HS-27A (cell line): ENCODE measurements around the gene SLC1A2.
A peak's percentile ranks its signal among the peaks of the same experiment; 100 is the strongest.

ENCODE experiments used
- DNase-seq: peaks from one replicate; pipeline ENCODE4 v3.0.0-alpha.2; 2012; ENCODE audit warnings: low read depth, missing footprints

The SLC1A2 gene

DNA sequence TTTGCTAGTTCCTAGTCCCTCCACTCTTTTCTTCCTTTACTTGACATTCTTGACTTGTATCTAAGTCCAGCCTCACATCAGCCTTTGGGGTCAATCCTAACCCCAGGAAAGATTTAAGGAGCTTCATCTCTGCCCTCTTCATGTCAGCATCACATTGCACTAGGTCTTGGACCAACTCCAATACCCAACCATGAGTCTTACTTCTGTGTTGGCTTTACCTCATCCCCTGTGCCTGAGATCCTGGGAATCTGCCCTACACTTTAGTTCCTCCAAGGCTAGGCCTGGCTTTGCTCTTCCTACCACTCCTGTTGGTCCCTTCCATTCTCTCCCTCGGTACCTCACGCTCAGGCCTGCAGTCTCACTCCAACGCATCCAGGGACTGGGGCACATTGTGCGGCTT, 117.0 kb downstream of the SLC1A2 start:
- DNase-seq, result no peak

DNA sequence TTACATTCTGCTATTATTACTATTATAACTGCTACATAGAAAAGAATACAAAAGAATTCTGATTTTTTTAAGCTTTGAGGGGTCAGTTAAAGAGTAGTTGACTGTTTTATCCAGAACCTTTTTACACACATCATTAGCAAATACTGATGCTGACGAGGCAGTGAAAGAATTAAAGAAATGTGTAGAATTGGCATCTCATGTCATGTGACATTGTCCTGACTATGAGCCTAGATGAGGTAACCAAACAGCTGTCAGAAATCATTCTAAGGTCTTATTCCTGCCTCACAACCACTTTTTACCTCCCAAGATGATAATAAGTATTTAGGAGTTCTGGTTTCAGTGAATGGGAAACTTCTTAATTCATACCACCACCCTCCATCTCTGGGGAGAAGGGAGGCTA, 121.0 kb downstream of the SLC1A2 start:
- no peak for DNase-seq

DNA sequence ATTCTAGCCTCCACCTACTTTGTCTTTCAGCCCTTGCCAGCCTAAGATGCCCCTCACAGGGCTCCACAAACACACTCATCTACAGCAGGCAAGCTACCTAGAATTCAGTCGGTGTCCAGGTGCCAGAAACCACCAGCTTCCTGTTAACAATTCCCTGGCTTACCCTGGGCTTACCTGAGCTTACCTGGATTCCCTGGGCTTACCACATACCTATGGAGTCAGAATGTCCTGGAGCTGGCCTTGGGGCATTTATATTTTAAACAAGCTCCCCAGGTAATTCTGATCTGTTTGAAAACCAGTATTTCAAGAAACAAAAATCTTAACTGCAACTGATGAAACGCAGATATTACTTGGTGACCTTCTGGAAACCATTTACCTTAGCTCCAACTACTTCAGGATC, 123.6 kb downstream of the SLC1A2 start:
- no peak for DNase-seq

DNA sequence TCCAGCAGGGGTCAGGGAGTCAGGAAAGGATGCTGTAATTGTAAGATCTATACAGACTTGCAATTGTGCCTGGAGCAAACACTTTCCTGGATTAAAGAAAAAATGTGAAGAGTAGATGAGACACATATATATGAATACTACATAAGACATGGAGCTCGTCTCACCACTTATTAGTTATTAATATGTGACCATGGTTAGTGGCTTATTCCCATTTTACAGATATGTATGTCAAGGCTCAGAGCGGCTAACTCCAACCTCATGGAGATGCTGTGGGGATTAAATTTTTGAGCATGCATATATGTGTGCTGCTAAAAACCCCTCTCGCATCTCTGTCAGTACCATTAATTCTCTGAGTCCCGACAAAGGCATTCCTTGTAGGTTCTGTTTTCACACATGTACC, 125.7 kb downstream of the SLC1A2 start:
- no peak for DNase-seq

DNA sequence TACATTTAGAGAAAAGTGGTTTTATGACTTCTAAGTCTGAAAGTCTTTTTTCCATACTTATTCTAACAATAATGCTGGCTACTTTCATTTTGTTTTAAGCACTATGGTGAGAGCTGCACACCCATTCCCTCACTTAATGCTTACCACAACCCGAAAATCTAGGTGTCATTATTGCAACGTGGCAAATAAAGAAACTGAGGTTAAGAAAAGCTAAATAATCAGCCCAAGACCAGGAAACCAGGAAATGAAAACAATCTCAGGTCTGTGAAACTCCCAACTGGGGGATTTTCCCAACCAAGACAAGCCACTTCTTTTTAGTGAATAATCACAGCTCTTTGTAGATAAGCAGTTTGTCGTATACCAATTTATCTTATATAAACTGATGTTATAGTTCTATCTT, 126.3 kb downstream of the SLC1A2 start:
- DNase-seq, result no peak

DNA sequence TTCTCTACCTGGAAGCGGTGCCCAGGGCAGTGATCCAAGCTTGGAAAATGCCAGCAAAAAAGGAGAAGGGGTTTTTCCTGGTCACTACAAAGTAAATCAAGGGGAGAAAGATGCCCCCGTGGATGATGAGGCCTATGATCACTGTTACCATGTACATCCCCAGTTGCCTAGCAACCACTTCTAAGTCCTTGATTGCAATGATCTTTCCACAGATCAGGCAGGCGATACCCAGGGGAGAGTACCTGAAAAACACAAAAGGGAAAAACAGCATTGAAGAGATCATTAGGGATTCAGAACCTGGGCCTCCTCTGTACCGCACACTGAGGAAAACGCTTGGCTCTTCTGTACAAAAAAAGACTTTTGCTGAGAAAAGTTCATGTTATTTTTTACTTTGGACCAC, 127.1 kb downstream of the SLC1A2 start:
- DNase-seq, result no peak

DNA sequence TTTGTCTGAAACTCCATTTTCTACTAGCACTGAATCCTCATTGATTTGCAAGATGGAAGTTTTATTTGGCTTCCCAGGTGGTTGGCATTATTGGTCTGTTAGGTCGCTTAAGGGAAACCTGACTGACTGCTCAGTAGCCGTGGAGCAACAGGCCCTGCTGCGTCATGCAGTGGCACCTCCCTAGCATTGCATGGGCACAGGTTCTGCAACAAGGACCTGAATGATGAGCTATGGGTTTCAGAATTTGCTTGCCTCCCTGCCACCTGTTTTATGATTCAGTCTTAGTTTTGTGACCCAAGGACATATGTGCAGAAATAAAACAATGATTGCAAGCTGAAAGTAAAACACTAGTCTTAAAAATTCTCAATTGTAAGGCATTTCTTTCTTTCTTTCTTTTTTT, 128.5 kb downstream of the SLC1A2 start:
- DNase-seq, result no peak

DNA sequence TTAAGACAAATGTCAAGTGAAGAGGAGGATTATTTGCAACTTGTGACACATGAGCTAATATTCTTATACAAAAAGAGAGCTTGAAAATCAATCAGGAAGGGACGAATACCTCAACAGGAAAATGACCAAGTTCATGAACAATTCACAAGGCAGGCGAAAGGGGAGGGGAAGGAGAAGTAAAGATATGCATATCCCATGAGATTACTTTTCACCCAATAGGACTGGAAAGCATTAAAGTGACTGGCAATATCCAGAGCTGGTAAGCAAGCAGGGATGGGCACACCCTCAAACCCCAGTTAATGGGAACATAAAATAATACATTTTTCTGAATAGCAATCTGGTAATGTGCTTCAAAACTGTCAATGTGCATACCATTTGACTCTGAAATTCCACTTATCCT, 129.5 kb downstream of the SLC1A2 start:
- DNase-seq, result peak; percentile 76

DNA sequence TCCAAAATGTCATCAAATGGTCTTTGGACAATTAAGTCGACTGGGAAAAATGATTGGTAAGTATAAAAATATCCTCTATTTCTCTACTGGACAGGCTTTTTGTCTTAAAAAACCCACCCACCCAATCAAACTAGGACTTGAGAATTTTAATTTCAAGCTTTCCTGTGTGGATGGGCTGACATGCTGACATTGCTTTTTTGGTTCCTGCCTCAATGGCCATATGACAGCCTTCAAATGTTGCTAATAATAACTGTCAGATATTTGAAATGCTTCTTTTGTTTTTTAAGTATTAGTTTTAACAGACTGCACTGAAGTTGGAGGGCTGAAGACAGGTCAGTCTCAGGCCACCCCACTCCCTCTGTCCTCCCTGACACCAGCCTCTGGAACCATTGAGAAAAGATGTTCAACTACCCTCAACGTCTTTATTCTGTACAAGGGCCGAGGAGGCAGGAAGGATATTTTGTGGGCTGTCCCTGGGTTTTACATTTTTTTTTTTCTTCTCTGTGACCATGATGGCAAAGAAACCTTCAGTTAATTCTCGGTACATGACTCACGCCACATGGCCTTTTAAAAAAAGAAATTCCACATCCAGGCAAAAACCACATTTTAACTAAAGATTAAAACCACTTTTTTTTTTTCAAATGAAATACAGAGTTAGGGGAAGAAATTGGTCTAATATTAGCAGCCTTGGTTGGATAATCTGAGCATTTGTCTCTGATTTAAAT, 130.4 kb downstream of the SLC1A2 start:
- peak; percentile 80 for DNase-seq

DNA sequence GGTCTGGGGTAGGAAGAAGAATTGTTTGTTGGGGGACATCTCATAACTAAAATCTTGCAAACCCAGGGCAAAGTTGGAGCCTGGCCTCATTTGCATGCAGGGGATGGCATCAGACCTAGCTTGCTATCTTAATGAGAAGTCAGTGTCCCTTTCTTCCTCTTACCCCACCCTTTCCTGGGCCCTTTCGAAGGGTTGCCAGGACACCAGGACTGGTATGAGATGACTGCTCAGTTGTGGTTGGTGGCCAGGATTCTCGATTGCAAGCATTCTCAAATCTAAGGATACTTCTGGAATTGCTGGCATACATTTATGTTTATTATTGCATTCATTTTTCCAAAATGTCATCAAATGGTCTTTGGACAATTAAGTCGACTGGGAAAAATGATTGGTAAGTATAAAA, 131.0 kb downstream of the SLC1A2 start:
- no peak for DNase-seq

DNA sequence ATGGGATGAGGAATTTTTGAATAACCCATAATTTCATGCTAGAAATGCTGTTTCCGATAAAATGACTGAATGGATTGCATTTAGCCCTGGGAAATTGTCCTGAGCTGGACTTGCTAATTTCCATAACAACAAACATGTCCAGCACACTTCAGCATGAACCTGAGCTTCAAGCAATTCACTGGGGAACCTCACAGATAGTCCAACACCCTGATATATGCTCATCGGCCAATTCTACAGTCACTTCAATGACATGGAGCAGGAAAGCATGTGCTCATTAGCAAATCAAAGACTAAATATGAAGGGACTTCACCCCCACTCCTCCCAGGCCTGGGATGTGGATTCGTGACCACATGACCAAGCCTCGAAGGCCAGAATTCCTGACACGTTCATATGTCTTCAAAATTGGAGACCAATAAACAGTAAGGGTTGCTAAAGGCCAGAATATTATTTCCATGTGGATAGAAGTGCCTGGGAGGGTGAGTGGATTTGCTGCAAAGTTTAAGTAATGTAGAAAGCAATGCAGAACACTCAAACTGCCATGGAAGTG, 131.9 kb downstream of the SLC1A2 start:
- DNase-seq, result no peak

DNA sequence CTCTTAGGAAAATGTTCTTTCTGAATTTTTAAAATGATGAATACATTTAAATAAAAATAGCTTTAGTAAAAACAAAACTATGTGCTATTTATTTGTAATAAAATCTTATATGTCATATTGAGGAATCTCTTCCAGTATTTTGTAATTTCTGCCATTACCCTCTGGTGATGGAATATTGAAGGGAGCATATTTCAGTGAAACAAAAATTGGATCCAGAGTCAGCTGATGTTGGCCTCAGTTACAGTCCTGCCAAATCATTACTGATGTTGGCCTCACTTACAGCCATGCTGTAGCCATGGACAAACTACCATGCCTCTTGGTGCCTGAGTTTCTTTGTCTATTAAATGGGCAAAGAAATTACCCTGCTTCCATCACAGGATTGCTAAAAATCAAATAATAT, 133.2 kb downstream of the SLC1A2 start:
- no peak for DNase-seq

DNA sequence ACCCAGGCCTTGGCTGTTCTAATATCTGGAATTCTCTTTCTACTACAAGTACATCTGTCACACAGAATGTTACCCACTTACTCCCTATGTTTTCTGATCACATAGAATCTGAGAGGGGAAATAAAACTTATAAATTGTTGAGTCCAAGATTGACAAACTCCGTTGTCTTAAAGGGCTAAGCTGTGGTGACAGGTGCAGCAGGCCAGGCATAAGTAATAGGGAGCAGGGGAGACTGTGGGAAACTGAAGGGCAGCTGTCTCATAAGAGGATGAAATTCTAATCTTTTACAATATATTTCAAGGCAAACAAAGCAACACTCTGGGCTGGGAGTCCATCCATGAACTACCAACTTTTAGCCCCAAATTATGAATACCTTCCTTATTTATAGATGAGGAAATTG, 133.9 kb downstream of the SLC1A2 start:
- no peak for DNase-seq

DNA sequence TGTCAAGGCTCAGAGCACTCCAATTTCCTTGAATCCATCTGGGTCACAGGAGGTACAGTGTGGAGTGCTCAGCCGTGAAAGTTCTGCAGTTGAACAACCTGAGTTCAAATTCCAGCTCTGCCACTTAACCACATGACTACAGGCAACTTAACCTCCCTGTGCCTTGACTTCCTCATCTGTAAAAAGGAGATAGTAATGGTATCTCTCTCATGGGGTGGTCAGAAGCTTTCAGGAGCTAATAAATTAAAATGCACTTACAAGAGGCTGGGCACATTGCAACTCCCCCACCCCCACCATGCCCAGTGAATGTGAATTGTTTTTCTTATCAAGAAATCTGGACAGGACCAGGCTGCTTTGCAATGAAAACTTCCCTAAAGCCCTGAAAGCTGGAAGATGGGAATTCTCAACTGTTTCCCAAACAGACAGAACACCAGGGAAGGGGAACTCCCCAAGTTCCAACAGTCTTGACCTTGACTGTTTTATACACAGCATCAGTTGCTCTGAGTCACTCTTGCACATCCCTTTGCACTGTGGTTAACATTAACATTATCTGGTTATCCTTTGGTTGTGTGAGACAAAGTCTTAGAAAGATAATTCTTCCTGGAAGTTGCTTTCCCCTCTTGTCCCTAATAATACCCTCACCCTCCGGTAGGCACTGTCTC, 137.0 kb downstream of the SLC1A2 start:
- DNase-seq, result no peak

DNA sequence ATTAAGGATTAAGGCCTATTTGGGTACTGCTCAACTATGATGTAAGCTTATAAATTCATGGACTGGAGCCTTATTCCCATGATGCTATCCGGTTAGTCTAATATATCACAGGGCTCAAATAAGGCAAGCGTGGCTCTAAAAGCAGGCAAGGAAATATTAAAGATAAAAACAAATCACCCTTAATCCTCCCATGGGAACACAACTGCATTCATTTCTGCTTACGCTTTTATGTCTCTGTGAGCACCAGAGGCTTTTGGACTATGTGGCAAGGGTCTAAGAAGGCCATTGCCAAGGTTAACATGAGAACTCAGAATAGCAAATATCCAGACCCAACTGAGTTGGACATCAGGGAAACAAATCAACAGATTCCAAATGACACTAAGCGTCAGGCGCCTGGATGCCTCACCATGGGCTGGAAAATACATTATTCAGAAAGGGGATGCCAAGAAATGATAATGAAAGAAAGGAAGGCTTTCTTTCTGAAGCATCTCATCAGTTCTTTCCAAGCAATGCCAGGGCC, 138.1 kb downstream of the SLC1A2 start:
- DNase-seq, result no peak

DNA sequence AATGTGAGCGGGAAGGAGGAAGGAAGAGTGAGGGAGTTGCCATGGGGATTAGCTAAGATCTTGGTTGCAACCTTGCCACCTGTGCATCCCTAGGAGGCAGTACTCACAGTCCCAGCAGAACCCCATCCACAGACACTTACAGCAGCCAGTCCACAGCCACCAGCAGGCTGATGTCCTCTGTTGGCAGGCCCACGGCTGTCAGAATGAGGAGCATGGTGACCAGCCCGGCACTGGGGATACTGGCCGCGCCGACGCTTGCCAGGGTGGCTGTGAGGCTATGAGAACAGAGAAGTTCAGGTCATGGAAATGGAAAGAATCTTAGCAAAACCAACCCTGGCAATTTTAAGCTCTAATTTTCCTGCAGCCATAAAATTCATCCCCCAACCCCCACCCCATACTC, 138.6 kb downstream of the SLC1A2 start:
- no peak for DNase-seq

DNA sequence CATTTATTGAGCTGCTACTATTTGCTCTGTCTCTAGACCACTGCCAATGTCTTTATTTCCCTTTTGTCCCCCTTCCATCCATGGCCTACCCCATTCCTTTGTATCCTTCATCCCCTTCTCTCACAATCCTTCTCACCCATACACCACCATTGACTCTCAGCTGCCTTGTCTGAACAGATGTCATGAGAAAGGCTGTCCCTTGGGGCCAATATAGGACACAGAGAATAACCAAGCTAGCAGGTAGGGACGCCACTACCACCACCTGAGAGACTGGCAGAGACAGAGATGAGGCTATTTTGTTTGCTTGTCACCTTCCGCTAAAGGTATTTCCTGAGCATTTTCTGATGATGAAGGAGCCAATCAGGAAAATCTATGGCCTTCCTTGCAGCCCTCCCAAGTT, 141.5 kb downstream of the SLC1A2 start:
- DNase-seq, result no peak

DNA sequence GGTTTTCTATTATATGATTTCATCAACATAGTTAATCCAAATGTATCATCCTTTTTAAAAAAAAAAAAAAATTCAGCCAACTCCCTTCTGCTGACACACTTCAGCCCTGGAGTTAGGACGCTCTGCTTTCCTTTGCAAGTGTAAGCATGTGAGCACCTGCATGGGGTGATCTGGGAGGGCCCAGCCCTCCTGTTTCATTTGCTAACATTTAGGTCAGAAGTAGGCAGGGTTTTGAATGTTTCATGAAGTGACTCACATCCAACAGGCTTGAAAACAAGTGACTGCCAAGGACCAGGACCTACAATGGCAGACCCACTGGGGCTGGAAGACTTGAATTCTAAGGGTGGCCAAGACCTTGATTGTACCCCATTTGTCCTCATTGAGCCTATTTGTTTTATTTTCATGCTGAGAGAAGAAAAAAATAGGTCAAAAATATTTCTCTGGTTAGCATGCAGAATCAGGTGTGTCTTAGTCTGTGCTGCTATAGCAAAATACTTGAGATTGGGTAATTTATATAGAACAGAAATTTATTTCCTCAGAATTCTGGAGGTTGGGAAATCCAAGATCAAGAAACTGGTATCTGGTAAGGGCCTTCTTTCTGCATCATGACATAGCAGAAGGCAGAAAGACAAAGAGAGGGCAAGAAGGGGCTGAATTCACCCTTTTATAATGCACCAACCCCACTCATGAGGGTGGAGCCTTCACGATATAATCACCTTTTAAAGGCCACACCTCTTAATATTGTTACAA, 142.8 kb downstream of the SLC1A2 start:
- DNase-seq, result no peak

DNA sequence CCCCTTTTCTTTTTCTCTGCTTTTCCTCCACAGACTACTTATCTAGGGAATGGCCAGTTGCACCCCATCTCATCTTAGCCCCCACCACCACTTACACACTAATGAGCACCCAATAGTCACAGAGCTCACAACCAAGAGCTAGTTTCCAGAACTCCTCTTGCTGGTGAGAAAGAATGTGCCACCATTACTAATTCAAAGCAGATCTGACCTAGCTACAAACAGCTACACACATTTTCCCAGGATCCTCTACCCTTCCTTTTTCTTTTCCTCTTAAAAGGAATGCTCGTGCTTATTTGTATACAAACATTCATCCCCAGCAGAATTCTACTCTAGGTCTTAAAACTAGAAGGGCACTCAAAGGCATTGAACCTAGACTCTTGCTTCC, 143.6 kb downstream of the SLC1A2 start:
- no peak for DNase-seq

DNA sequence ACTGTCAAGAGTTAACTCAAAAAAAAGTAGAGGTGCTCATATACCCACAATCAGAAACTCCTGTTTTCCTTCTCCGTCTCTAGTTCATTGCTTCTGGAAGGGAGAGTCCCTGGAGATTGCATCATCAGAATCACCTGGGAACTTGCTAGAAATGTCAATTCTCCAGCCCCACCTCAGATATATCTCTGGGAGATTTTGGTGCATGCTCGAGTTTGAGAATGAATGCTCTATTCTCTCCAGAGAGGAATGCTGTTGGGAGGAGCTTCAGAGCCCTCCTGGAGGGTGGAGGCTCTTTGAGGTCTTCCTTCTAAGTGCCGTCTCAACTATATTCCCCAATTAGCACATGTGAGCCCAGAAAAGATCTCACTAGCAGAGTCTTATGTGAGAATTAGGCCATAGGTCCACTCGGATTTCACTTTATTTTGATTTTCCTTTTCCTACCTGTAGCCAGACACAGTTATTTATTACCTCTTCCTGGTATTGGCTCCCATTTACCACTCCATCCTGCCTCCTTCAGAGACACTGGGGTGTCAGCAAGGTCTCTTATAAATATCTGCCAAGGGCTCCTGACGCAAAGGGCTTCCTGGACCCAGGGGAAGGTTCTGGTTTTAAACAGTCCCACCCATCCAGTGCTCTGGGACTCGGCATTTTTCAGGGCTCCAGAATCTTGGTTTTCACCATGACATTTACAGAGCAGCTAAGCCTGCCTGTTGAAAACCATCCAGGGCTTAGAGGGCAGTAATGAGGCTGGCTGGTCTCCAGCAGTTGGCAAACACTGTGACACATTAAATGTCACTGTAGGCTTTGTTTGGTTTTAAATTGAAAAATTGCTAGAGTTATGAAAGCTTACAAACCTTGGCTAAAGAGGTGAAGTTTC, 144.2 kb downstream of the SLC1A2 start:
- DNase-seq, result no peak

DNA sequence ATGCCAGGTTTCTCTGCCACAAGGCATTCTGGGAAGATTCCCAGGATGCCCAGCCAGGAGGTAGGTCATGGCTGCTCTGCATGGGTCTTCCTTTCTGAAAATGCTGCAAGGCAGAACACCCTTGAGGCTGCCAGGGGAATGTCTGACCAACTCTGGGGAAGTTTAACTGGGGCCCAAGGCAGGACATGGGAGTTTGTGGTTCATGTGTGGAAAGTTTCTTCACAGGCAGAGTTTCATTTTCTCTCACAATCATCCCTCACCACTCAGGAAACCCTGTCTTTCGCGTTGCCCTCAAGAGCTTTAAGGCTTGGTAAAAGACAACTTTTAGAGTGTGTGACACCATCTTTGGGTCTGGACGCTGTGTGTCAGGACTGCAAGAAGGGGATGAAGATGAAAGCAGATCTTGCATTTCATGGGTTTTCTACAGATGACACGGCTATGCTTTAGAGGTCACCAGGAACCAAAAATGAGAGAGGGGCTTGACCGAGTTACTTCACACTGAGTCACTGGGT, 146.9 kb downstream of the SLC1A2 start:
- DNase-seq, result no peak

DNA sequence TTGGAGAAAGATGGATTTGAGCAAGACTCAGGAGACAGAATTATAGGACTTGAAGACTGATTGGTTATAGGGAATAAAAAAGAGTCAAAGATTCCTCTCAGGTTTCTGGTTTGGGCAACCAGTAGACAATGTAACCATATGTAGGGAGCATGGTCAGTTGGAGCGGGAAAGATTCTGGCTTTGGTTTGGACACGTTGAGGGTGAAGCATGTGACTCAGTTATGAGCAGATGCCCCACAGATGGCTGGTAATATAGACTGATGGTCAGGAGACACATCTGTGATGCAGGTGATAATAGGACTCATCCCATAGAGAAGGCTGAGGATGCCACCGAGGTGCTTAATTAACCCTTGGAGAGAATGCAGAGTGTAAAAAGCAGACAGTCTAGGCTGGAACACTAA, 148.3 kb downstream of the SLC1A2 start:
- DNase-seq, result no peak
